Prostate gland (tissue), 2 donors: Measurements from ENCODE around the gene DEK.

ENCODE experiments used
- POLR2A ChIP-seq: fragments of 450-650 bp; IDR thresholded peaks from one replicate; pipeline ENCODE4 v1.6.1; 2016; ENCODE audit warnings: antibody characterized with exemption, mild to moderate bottlenecking
- TF ChIP-seq, protein P1 (sequence below), 4 experiments: fragments of 200-600 bp in 2 of 4; fragments of 450-650 bp in 2 of 4; sonication (generic) in 2 of 4; IDR thresholded peaks; 1 replicate in 3 of 4; 2 replicates in 1 of 4; pipeline ENCODE4 v1.5.1; 2016 to 2019; ENCODE audit warnings: antibody characterized with exemption in 4 of 4, mild to moderate bottlenecking in 2 of 4, moderate library complexity in 2 of 4

DNA sequence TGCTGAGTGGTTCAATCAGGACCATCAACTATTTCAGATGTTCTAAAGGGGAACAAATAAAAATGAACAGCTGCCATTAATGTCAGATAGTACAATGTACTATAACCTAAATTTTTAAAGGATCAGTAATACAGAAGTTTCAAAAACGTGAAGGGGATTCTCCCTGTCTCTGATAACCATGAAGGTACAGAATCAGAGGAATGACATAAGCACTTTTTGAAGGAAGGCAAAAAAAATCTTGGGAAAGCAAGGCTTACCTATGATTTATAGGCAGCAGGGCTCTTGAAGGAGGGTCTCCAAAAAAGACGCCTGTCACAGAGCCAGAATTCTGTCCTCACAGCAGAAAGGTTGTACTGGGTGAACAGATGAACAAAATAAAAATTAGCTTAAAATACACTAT lies 20.1 kb downstream of the DEK start:
- TF ChIP-seq, protein P1, sequence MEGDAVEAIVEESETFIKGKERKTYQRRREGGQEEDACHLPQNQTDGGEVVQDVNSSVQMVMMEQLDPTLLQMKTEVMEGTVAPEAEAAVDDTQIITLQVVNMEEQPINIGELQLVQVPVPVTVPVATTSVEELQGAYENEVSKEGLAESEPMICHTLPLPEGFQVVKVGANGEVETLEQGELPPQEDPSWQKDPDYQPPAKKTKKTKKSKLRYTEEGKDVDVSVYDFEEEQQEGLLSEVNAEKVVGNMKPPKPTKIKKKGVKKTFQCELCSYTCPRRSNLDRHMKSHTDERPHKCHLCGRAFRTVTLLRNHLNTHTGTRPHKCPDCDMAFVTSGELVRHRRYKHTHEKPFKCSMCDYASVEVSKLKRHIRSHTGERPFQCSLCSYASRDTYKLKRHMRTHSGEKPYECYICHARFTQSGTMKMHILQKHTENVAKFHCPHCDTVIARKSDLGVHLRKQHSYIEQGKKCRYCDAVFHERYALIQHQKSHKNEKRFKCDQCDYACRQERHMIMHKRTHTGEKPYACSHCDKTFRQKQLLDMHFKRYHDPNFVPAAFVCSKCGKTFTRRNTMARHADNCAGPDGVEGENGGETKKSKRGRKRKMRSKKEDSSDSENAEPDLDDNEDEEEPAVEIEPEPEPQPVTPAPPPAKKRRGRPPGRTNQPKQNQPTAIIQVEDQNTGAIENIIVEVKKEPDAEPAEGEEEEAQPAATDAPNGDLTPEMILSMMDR (IDR thresholded peaks at IDR 0.05) = no peak
- TF ChIP-seq POLR2A = no peak
